ENCODE measurements around the gene PCSK7.

The PCSK7 gene

DNA sequence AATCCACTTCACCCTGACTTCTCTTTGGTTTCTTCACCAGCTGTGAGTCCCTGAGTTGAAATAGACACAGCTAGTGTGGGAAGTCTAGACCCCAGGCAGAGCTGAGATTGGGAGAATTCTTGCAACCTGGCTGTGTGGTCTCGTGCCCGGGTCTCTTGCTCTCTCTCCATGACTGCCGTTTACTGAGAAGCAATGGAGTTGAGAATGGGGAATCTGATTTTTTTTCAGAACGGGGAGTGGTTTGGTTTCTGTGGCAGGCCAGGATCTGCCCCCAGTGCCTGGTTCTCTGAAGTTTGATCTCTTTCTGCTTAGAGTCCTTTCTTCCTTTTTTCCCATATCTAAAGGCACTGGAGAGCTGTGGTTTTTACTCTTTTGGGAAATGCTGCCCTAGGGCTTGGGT is 51.9 kb downstream of the PCSK7 start:
- DNase-seq, result no peak

- DNase-seq, result peak; percentile 63
Observed at GRCh38 chr11:117179048-117179999, 52.5 kb downstream of the PCSK7 start.

DNA sequence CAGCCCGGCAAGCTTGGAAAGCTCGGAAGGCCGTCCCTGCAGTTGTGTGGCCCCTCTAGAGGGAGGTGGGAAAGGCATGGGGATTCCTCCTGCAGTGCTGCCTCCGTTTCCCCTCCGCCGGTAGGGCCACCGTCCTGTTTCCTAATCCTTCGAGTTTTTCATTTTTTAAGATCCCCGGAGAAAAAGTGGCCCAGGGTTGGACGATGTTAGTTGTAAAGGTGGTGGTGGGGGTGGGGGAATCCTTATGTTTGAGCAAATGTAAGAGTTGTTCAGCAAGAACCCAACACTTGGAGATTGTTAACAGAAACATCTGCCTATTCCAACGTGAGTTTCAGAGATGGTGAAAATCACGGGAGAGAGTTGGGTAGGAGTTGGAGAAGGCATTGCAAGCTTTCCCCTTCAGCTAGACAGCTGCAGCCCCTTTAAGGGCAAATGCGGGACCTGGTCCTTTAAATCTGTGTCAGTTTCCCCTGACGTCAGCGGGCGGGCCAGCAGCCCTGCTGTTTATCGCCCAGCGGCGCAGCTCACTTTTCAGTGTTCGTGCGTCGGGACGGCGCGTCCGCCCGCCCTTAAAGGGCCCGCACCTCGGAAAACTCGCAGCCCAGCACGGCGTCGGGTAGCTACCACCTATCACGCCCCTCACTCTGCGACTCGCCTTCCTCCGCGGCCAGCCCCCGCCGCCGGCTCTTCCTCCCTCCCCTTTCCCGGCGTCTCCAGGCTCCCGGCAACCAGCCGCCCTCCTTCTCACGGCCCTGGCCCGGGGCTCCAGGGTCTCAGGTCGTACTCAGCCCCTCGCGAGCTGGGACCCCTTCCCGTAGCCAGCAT is 53.5 kb downstream of the PCSK7 start, which contains the start of gene SIDT2:
SIDT2 (plus strand) TSS at position 534 of the 825 bp plus-strand sequence. CDS start 521 bp downstream, outside the sequence.
- DNase-seq, result peak; percentile 94

DNA sequence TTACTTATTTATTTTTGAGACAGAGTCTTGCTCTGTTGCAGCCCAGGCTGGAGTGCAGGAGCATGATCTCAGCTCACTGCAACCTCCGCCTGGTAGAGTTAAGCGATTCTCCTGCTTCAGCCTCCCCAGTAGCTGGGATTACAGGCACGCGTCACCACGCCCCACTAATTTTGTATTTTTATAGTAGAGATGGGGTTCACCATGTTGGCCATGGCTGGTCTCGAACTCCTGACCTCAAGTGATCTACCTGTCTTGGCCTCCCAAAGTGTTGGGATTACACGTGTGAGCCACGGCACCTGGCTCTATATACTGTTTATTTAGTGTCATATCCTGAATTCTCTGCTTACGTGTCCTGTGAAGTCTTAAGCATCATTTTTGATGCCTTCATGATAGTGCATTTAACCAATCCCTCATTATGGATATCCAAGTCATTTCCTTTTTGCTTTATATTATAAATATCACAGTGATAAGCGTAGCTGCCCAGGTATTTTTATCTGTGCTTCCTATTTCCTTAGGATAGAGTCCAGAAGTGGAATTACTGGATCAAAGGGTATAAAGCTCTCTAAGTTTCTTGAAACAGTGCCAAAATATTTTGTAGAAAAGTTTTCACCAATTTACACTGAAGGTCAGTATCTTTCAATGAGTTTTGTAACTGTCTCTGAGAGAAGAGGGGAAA is 54.2 kb downstream of the PCSK7 start:
- DNase-seq, result no peak

DNA sequence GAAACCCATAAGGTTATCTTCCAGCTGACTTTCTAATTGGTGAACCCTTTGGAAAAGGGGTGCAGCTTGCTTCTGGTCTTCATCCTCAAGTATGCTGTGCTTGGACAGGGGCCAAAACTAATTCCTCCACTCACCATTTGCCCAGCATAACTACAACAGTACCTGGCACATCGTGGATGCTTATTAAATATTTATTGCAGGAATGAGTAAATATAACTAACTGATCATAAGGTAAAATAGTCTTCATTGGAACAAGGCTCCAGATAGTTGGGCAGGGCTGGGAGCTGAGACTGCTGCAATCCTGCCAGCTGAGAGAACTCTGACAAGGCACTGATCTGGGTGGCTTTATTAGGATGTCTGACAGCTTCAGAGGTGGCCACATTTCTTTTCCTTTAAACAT is 55.7 kb downstream of the PCSK7 start:
- DNase-seq, result no peak

- no peak for DNase-seq
Observed at GRCh38 chr11:117175781-117176180, 56.1 kb downstream of the PCSK7 start.

- DNase-seq, result no peak
Observed at GRCh38 chr11:117175104-117175503, 56.8 kb downstream of the PCSK7 start.

DNA sequence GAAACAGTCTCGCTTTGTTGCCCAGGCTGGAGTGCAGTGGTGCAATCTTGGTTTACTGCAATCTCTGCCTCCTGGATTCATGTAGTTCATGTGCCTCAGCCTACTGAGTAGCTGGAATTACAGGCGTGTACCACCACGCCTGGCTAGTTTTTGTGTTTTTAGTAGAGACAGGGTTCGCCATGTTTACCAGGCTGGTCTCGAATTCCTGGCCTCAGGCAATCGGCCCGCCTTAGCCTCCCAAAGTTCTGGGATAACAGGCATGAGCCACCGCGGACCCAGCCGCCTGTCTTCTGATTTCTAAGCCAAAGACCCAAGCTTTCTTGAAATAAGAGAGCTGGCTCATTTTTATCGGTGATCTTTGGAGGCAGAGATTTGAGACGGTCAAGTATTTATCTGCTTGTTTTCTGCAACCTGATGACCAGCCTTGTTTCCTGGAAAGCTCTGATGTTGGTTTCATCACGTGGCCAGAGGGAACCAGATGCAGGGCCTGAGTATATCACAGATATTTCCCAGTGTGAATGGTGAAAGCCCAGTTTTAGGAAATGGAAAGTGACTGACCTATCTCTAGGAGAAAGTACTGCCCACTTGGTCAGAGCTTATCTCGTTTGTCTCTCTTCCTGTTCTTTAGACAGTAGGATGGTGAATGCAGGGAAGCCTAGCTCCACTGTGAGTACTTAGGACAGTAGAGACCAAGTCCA is 59.0 kb downstream of the PCSK7 start:
- DNase-seq, result no peak

DNA sequence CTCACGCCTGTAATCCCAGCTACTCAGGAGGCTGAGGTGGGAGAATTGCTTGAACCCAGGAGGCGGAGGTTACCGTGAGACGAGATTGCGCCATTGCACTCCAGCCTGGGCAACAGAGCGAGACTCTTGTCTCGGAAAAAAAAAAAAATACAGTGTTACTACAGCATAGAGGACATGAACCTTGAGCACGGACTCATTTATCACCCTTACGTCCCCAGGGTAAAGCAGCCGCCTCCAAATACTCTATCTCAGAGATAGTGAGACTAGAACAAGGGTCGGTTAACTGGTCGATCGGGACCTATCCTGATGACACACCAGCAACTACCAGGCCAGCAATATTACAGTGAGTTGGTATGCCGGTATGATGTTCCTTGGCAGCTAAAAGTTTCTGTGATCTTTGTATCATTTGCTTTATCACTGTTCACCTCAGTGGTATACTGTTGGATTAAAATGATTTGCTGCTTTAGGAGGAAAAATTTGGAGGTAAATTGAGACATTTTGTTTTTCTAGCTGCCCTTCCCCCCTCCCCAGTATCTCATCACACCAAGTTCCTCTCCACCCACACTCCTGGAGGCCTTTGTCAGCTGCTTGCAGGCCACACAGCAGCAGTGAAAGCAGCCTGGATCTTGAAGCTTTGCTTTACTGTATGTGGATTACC is 60.3 kb downstream of the PCSK7 start:
- no peak for DNase-seq

DNA sequence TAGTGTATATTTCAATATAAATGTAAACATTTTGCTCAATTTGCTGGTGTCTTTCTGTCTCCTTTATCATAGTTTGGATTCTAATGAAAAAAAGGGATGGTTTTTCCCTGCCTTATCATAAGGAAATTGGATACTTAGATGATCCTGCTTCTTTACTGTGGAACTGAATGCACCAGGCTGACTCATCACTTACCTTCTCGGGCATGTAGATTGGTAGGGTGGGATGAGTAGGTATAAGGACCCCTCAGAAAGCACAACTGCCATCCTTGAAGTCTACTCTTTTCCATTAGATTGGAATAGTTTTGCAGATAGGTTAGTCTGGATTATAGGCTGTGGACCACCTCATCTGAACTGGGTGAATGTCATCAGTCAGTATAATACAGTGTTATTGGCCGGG is 60.9 kb downstream of the PCSK7 start:
- DNase-seq, result no peak

GRCh38 chr11:117170210-117170609 is 61.7 kb downstream of the PCSK7 start:
- no peak for DNase-seq

- no peak for DNase-seq
Observed at GRCh38 chr11:117169736-117170135, 62.1 kb downstream of the PCSK7 start.

DNA sequence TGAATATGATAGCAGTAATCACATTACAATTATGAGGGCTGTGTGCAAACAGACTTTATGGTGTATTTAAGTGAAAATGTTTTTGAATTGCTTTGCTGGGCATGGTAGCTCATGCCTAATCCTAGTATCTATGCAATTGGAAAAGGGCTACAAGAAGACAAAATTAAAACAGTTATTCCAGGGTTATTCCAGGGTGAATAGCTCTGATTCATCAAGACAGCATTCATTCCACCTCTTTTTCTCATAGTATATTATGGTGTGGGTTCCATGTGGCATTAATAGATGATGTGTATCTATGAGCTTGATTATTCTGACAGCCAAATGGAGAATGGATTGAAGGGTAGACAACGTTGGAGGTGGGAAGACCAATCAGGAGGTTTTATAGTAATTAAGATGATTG is 65.4 kb downstream of the PCSK7 start:
- no peak for DNase-seq

GRCh38 chr11:117160826-117161225 is 71.0 kb downstream of the PCSK7 start:
- DNase-seq, result no peak

DNA sequence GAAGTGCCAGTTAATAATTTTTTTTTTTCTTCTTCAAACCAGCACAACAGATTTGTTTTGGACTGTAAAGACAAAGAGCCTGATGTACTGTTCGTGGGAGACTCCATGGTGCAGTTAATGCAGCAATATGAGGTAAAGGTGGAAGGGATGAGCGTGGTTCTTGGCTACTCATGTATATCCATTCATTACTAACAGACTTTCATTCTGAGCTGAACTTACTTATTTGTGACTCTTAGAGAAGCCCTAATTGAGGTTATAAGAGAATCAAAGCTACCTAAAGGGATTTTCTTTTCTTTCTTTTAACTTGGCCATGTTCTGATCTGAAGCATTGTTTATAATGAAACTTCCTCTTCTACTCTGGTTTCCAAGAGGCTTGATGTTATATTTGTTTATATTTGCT is 72.0 kb downstream of the PCSK7 start:
- DNase-seq, result no peak

DNA sequence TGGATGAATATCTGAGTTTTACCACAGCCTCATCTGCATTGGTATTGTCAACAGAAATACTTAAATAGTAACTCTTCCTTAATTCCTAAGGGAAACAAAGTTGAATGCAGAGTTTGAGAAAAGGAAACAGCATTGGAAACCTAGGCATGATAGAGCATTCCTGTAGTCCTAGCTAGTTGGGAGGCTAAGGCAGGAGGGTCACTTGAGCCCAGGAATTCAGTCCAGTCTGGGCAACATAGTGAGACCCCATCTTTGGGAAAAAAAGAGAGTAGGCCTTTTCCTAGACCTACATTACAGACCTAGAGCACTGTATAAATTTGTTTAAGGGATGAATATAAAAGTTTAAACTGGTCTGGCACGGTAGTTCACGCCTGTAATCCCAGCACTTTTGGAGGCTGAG is 74.4 kb downstream of the PCSK7 start:
- DNase-seq, result no peak

DNA sequence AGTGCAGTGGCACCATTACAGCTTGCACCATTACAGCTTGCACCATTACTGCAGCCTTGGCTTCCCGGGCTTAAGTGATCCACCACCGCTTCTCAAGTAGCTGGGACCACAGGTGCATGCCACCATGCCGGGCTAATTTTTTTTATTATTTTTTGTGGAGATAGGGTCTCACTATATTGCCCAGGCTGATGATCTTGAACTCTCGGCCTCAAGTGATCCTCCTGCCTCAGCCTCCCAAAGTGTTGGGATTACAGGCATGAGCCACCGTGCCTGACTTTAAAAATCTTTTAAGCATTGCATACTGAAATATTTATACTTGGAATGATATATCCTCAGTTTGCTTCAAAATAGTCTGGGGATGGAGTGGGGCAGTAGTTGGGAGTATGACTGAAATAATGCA is 77.4 kb downstream of the PCSK7 start:
- no peak for DNase-seq
